D341Med (cell line): ENCODE data around the gene CIDEB.

Experiments
- DNase-seq: peaks from one replicate; pipeline ENCODE4 v3.0.0; 2012; ENCODE audit warnings: low spot score

CIDEB gene

GRCh38 chr14:24312736-24313507 lies 5.1 kb upstream of the CIDEB start:
- no peak for DNase-seq

GRCh38 chr14:24311837-24312615 lies 4.2 kb upstream of the CIDEB start:
- no peak for DNase-seq

- DNase-seq = no peak
Measured at GRCh38 chr14:24310646-24311604, 3.1 kb upstream of the CIDEB start, which contains the start of gene LTB4R. TSS of gene LTB4R (plus strand) at chr14:24311502. CDS start at chr14:24315652, 4,150 bp downstream.

GRCh38 chr14:24310265-24310645 lies 2.5 kb upstream of the CIDEB start:
- DNase-seq = no peak

GRCh38 chr14:24309538-24310264 lies 1.9 kb upstream of the CIDEB start, which contains the start of gene LTB4R2:
TSS of gene LTB4R2 (plus strand) at chr14:24310140. CDS start at chr14:24310665, 525 bp downstream.
- DNase-seq = no peak

- DNase-seq = no peak
Measured at GRCh38 chr14:24308342-24309124, 756 bp upstream of the CIDEB start.

GRCh38 chr14:24307156-24307574 lies 612 bp downstream of the CIDEB start:
- DNase-seq = no peak

GRCh38 chr14:24304019-24304387 lies 3.8 kb downstream of the CIDEB start:
- DNase-seq = no peak

GRCh38 chr14:24300326-24300980 lies 7.3 kb downstream of the CIDEB start:
- no peak for DNase-seq

- DNase-seq = peak; percentile 97
Measured at GRCh38 chr14:24299255-24300191, 8.3 kb downstream of the CIDEB start, which contains the start of the genes DHRS1 and NOP9. TSS of gene DHRS1 (minus strand) at chr14:24299780. CDS start at chr14:24299106, 674 bp downstream. TSS of gene NOP9 (plus strand) at chr14:24299850. CDS start at chr14:24299955, 105 bp downstream.

- DNase-seq = no peak
Measured at GRCh38 chr14:24298892-24299254, 8.9 kb downstream of the CIDEB start.

GRCh38 chr14:24297190-24297964 lies 10.4 kb downstream of the CIDEB start:
- peak; percentile 45 for DNase-seq

- peak; percentile 79 for DNase-seq
Measured at GRCh38 chr14:24296341-24297157, 11.2 kb downstream of the CIDEB start.

GRCh38 chr14:24293525-24293924 lies 14.3 kb downstream of the CIDEB start:
- no peak for DNase-seq

- no peak for DNase-seq
Measured at GRCh38 chr14:24292118-24292807, 15.5 kb downstream of the CIDEB start.

GRCh38 chr14:24291446-24292117 lies 16.2 kb downstream of the CIDEB start:
- no peak for DNase-seq
